GM12878 (cell line): ENCODE results near the gene ABCA13.

Experiments used
- BHLHE40 ChIP-seq, 2 experiments: fragments of 450-650 bp in 1 of 2; IDR thresholded peaks; 2 replicates each; pipeline ENCODE4 v1.6.1; 2011 to 2017; ENCODE audit warnings: low read depth in 2 of 2, borderline replicate concordance in 1 of 2, improper control_type of control experiment in 1 of 2, low read length in 1 of 2, mild to moderate bottlenecking in 1 of 2
- BMI1 ChIP-seq: fragments of 450-650 bp; IDR thresholded peaks from 2 replicates; pipeline ENCODE4 v1.6.1; 2016; ENCODE audit warnings: mild to moderate bottlenecking, moderate library complexity, borderline replicate concordance
- CBFB ChIP-seq: IDR thresholded peaks from 2 replicates; pipeline ENCODE4 v1.6.1; 2016; ENCODE audit warnings: antibody characterized with exemption, low read depth
- CTCF ChIP-seq, 3 experiments: IDR thresholded peaks in 2 of 3; conservative IDR thresholded peaks in 1 of 3; 2 replicates each; pipeline ENCODE4 v1.5.1; 2011; ENCODE audit warnings: low read depth in 3 of 3, low read length in 3 of 3, mild to moderate bottlenecking in 3 of 3, control low read depth in 2 of 3, moderate library complexity in 2 of 3, inconsistent platforms in 1 of 3, mixed read lengths in 1 of 3; ENCODE audit not compliant: control insufficient read depth in 2 of 3, insufficient read depth in 1 of 3; ENCODE audit errors: extremely low read depth in 1 of 3
- EP300 ChIP-seq, 2 experiments: fragments of 150-350 bp in 1 of 2; IDR thresholded peaks; 2 replicates each; pipeline ENCODE4 v1.6.1; 2011 to 2012; ENCODE audit warnings: low read depth in 2 of 2, low read length in 2 of 2, borderline replicate concordance in 1 of 2, improper control_type of control experiment in 1 of 2, inconsistent platforms in 1 of 2; ENCODE audit not compliant: control insufficient read depth in 1 of 2
- POLR2A ChIP-seq: IDR thresholded peaks from 2 replicates; pipeline ENCODE4 v1.6.1; 2011; ENCODE audit warnings: low read depth, mild to moderate bottlenecking, low read length
- ZNF274 ChIP-seq: IDR thresholded peaks from one replicate; pipeline ENCODE4 v1.8.0; 2011; ENCODE audit not compliant: insufficient read length, insufficient read depth
- TF ChIP-seq, protein P1 (sequence below): fragments of 450-650 bp; IDR thresholded peaks from 2 replicates; pipeline ENCODE4 v1.6.1; 2016; ENCODE audit warnings: mild to moderate bottlenecking

GRCh38 chr7:48192996-48193395 lies 21.7 kb downstream of the ABCA13 start:
- TF ChIP-seq, protein P1, sequence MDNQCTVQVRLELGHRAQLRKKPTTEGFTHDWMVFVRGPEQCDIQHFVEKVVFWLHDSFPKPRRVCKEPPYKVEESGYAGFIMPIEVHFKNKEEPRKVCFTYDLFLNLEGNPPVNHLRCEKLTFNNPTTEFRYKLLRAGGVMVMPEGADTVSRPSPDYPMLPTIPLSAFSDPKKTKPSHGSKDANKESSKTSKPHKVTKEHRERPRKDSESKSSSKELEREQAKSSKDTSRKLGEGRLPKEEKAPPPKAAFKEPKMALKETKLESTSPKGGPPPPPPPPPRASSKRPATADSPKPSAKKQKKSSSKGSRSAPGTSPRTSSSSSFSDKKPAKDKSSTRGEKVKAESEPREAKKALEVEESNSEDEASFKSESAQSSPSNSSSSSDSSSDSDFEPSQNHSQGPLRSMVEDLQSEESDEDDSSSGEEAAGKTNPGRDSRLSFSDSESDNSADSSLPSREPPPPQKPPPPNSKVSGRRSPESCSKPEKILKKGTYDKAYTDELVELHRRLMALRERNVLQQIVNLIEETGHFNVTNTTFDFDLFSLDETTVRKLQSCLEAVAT = no peak
- TF ChIP-seq ZNF274 = no peak
- no peak for TF ChIP-seq POLR2A
- TF ChIP-seq CTCF (IDR thresholded peaks at IDR 0.05 in 2 of 3, conservative IDR thresholded peaks at IDR 0.05 in 1 of 3; ENCODE audit: control insufficient read depth in 2 of 3, extremely low read depth in 1 of 3, insufficient read depth in 1 of 3, low read depth in 3 of 3, low read length in 3 of 3) = no peak
- no peak for TF ChIP-seq BMI1
- no peak for TF ChIP-seq BHLHE40 (IDR thresholded peaks at IDR 0.05; ENCODE audit: borderline replicate concordance in 1 of 2, low read depth in 2 of 2, low read length in 1 of 2)
- TF ChIP-seq EP300 (IDR thresholded peaks at IDR 0.05; ENCODE audit: borderline replicate concordance in 1 of 2, control insufficient read depth in 1 of 2, low read depth in 2 of 2, low read length in 2 of 2) = no peak
- no peak for TF ChIP-seq CBFB
